ES-I3 (cell line): ENCODE data around the gene PLK3.
"Not testable (repeated sequence)": the region's sequence is repeated elsewhere in the genome, so short reads cannot be mapped to it uniquely, and the experiment has no call there.

Experiments used
- H3K36me3 ChIP-seq: 2 replicates; pipeline ENCODE4 v1.6.1; 2013; ENCODE audit warnings: mild to moderate bottlenecking, low read length, control low read depth, moderate library complexity; ENCODE audit not compliant: insufficient read depth
- H3K4me1 ChIP-seq: 2 replicates; pipeline ENCODE4 v1.6.1; 2013; ENCODE audit warnings: mild to moderate bottlenecking, control low read depth, low read length; ENCODE audit not compliant: insufficient read depth
- H3K9ac ChIP-seq: 2 replicates; pipeline ENCODE4 v1.6.1; 2013; ENCODE audit warnings: low read depth, mild to moderate bottlenecking, low read length, moderate library complexity
- H3K9me3 ChIP-seq: 2 replicates; pipeline ENCODE4 v1.6.1; 2013; ENCODE audit warnings: mild to moderate bottlenecking, low read length, moderate library complexity; ENCODE audit not compliant: control insufficient read depth, insufficient read depth

The PLK3 gene

GRCh38 chr1:44826375-44827196 is 26.4 kb downstream of the PLK3 start:
- H3K9me3 ChIP-seq: no peaks in the 10 kb centered on the region
- peaks cover 7% of the 10 kb centered on the region; the same call in 1 of the 2 replicates for H3K4me1 ChIP-seq
- H3K9ac ChIP-seq: peak overlapping the region; percentile 17; the same call in 1 of the 2 replicates
- H3K36me3 ChIP-seq: no peaks in the 10 kb centered on the region

- H3K4me1 ChIP-seq: peaks cover 15% of the 10 kb centered on the region; the same call in 1 of the 2 replicates
- no peaks in the 10 kb centered on the region for H3K9me3 ChIP-seq
- H3K9ac ChIP-seq: peak overlapping the region; percentile 17; the same call in 1 of the 2 replicates
- no peaks in the 10 kb centered on the region for H3K36me3 ChIP-seq
Measured at GRCh38 chr1:44827197-44828002, 27.2 kb downstream of the PLK3 start.

- Histone ChIP-seq H3K36me3 (no peaks in the 10 kb centered on the region), H3K9ac (no peak overlapping the region), H3K9me3 (no peaks in the 10 kb centered on the region), H3K4me1 (peaks cover 15% of the 10 kb centered on the region; the same call in 1 of the 2 replicates)
Measured at GRCh38 chr1:44828003-44828651, 27.9 kb downstream of the PLK3 start.

DNA sequence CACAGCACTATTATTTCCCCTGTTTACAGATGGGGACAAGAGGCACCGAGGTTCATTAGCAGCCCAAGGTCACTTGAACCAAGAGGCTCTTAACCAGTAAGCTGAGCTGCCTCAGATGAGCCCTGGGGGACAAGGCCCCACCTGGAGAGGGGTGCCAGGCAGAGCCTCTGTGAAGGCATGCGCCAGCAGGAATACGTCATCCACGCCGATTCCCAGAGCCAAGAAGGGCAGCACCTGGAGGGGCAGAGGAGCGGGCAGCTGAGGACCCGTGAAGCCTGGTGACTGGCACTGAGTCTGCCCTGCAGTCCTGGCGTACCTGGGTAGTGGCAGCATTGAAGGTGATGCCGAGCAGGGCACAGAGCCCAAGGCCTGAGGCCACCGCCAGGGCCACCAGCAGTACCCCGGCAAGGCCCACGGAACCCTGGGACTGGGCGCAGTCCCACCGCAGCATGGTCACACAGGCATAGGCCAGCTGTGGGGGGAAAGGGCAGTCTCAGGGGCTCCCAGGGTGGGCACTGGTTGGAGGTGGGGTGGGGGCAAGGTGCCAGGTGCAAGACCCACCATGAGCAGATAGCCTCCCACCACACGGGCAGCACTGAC is 28.8 kb downstream of the PLK3 start:
- Histone ChIP-seq H3K36me3 (no peaks in the 10 kb centered on the region), H3K9ac (no peak overlapping the region), H3K9me3 (no peaks in the 10 kb centered on the region), H3K4me1 (peaks cover 15% of the 10 kb centered on the region; the same call in 1 of the 2 replicates)

- Histone ChIP-seq H3K9ac (no peak overlapping the region), H3K36me3 (no peaks in the 10 kb centered on the region), H3K9me3 (no peaks in the 10 kb centered on the region), H3K4me1 (peaks cover 15% of the 10 kb centered on the region; the same call in 1 of the 2 replicates)
Measured at GRCh38 chr1:44829506-44830384, 29.6 kb downstream of the PLK3 start.

DNA sequence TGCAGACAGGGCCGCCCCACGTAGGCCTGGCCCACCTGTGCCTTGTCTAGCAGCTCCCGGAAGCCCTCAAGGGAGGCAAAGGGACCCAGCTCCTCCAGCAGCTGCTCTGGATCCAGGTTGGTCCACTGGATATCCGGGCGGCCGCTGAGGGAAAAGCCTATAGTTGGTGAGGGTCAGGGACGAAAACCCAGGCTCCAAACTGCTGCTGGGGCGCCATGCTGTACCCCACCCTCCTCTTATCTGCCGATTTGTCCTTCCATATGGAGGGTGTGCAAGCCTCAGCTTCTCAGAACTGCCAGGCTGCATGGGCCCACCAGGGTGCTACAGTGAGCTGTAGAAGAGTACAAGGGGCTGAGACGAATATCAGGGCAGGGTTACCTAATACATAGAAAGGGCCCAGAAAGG is 30.7 kb downstream of the PLK3 start:
- Histone ChIP-seq H3K4me1 (peaks cover 15% of the 10 kb centered on the region; the same call in 1 of the 2 replicates), H3K9me3 (no peaks in the 10 kb centered on the region), H3K9ac (no peak overlapping the region), H3K36me3 (no peaks in the 10 kb centered on the region)

DNA sequence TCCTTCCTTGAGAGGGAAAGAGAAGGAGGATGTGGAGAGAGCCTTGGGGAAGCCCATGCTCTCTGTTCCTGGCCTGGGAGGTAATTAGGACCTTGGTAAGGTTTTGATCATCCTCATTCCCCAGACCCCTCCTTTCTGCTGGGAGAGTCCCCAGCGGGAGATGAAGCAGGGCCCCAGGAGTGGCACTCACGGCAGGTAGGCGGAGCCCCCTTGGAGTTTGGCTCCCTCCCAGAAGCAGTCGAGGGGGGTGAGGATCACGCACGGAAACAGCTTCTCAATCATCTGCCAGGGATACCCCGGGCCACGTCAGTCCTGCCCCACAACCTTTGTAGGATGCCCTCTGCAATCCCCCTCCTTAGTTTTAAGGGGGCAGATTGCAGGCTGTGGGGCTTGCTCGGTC is 31.3 kb downstream of the PLK3 start:
- Histone ChIP-seq H3K9ac (no peak overlapping the region), H3K4me1 (peaks cover 15% of the 10 kb centered on the region; the same call in 1 of the 2 replicates), H3K36me3 (no peaks in the 10 kb centered on the region), H3K9me3 (no peaks in the 10 kb centered on the region)

DNA sequence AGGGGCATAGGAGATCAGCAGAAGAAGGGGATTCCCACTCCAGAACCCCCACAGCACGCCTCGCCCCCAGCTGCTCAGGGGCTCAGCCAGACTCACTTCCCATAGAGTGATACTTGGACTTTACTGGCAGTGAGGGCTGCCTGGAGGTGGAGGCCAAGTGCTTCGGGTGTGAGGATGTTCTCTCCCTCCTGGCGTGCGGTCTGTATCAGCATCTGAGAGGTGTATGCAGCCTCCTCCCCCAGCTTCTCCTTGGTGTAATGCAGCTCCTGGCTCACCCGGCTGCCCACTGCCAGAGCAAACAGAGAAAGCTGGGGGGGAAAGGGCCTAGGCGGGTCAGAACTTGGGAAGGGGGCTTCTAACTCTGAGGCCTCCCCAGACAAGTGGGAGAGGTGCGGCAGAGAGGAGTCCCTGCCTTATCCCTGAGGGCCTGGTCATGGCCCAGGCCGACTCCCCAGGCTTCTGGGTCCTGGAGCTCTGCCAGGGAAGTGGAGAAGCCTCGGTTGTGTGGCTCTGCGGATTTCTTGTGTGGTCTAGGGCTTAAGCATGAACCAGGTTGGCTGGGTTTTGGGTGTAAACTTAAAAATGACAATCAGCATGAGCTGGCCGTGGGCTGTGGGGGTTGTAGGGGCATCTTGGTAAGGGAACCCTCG is 32.0 kb downstream of the PLK3 start:
- Histone ChIP-seq H3K9ac (no peak overlapping the region), H3K36me3 (no peaks in the 10 kb centered on the region), H3K9me3 (no peaks in the 10 kb centered on the region), H3K4me1 (peaks cover 15% of the 10 kb centered on the region; the same call in 1 of the 2 replicates)

- peaks cover 16% of the 10 kb centered on the region; the same call in 1 of the 2 replicates for H3K4me1 ChIP-seq
Measured at GRCh38 chr1:44834328-44834727, 34.2 kb downstream of the PLK3 start.

DNA sequence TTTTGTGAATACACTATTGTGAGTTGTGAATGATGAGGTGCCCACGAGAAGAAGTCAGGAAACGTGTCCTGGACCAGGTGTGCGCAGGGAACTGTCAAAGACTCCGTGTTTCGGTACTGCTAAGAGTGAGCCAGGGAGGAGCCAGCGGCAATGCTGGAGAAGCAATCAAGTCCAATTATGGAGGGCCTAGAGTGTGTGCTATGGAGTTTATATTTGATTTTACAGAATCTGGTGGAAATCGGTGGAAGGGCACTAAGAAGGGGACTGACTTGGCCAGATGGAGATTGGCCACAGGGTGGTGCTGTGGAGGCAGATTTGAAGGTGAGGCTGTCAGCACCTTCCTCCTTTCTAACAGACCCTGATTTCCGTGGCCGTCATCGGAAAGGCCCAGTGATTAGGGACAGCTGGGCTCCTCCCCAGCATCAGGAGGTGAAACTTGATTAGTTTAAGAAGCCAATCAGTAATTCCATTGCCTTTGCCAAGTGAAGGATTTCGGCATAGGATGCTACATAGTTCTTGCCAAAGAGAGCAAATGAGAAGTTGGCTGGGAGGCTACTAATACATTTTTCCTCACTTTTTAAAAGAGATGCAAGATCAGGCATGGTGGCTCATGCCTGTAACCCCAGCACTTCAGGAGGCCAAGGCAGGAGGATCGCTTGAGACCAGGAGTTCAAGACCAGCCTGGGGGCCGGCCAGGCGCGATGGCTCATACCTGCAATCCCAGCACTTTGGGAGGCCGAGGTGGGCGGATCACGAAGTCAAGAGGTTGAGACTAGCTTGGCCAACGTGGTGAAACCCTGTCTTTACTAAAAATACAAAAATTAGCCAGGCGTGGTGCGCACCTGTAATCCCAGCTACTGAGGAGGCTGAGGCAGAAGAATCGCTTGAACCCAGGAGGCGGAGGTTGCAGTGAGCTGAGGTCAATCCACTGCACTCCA is 35.8 kb downstream of the PLK3 start:
- Histone ChIP-seq H3K4me1 (peaks cover 20% of the 10 kb centered on the region; the same call in 1 of the 2 replicates), H3K9ac (no peak overlapping the region), H3K9me3 (no peaks in the 10 kb centered on the region), H3K36me3 (no peaks in the 10 kb centered on the region)

More at GRCh38 chr1:44834328-44834727, 34.2 kb downstream of the PLK3 start:
- Histone ChIP-seq H3K9me3 (no peaks in the 10 kb centered on the region), H3K36me3 (no peaks in the 10 kb centered on the region), H3K9ac (no peak overlapping the region)

GRCh38 chr1:44838294-44838693 is 38.1 kb downstream of the PLK3 start:
- H3K4me1 ChIP-seq, H3K36me3 ChIP-seq, H3K9ac ChIP-seq, H3K9me3 ChIP-seq: not testable (repeated sequence)

GRCh38 chr1:44839576-44839975 is 39.4 kb downstream of the PLK3 start:
- Histone ChIP-seq H3K9ac (no peak overlapping the region), H3K36me3 (no peaks in the 10 kb centered on the region), H3K9me3 (no peaks in the 10 kb centered on the region), H3K4me1 (peaks cover 6% of the 10 kb centered on the region; the same call in 1 of the 2 replicates)
